Body of pancreas (tissue), 4 donors: ENCODE results near the gene DOC2A. TPM values are rescaled to one million over a fixed set of nuclear protein-coding genes. Genes with fewer than 3 reads are reported as not detected.

Experiments
- ATAC-seq: fragments of 150-250 bp; one replicate; pipeline ENCODE4 v1.9.1; 2016
- DNase-seq, 4 donors: peaks; one replicate each; pipeline ENCODE4 v3.0.0-alpha.2; 2019
- H3K27ac ChIP-seq, 4 donors: fragments of 200-600 bp; sonication (generic); 1 replicate in 3 of 4; 2 replicates in 1 of 4; pipeline versions ENCODE4 v1.5.1 to v1.6.1; 2016 to 2019; ENCODE audit warnings: mild to moderate bottlenecking in 1 of 4, mixed read lengths in 1 of 4, moderate library complexity in 1 of 4
- H3K27me3 ChIP-seq, 2 donors: fragments of 200-600 bp; sonication (generic); one replicate each; pipeline ENCODE4 v1.6.0; 2016; ENCODE audit warnings: mild to moderate bottlenecking in 1 of 2
- H3K36me3 ChIP-seq, 2 donors: fragments of 200-600 bp; sonication (generic); replicated peaks in 1 of 2; 2 replicates each; pipeline ENCODE4 v1.5.1; 2016; ENCODE audit warnings: low read depth in 2 of 2; ENCODE audit not compliant: insufficient read depth in 1 of 2
- H3K4me1 ChIP-seq: fragments of 200-600 bp; sonication (generic); one replicate; pipeline ENCODE4 v1.6.0; 2016
- H3K4me3 ChIP-seq, 2 donors: fragments of 200-600 bp; sonication (generic); 1 replicate in 1 of 2; 2 replicates in 1 of 2; pipeline ENCODE4 v1.5.1; 2016 to 2019
- H3K9me3 ChIP-seq, 3 donors: fragments of 200-600 bp; sonication (generic); 1 replicate in 2 of 3; 2 replicates in 1 of 3; pipeline ENCODE4 v1.5.1; 2016
- CTCF ChIP-seq, 7 experiments: fragments of 450-650 bp in 4 of 7; fragments of 200-600 bp in 3 of 7; sonication (generic) in 3 of 7; IDR thresholded peaks; one replicate each; pipeline ENCODE4 v1.5.1; 2016 to 2019; ENCODE audit warnings: antibody characterized with exemption in 7 of 7
- POLR2A ChIP-seq, 3 donors: fragments of 450-650 bp; IDR thresholded peaks; one replicate each; pipeline ENCODE4 v1.6.1; 2016; ENCODE audit warnings: antibody characterized with exemption in 3 of 3, mild to moderate bottlenecking in 2 of 3
- WGBS, 2 donors: methylation state at CpG; one replicate each; pipeline ENCODE4 v1.1.5; 2017; 5-methylcytosine and 5-hydroxymethylcytosine counted together
- intact Hi-C: fragments of 100-400 bp; cut with DNase I; formaldehyde crosslinking; loops from one replicate; pipeline ENCODE4 v1.15.1; 2023
- total RNA-seq, 2 donors: library from RNA; depleted of rRNA; stranded (reverse); fragments of >200 nt; gene quantifications; one replicate each; pipeline ENCODE4 v1.1.0, GENCODE V29; 2016

The DOC2A gene
- total RNA-seq, 2 donors from 2014 or later = 0.78 TPM; not detected in 1

- DNase-seq = no peak
- H3K27me3 ChIP-seq = no peaks in the 10 kb centered on the region
- peak overlapping the region in 2 of 4 donors; percentile 88 for H3K27ac ChIP-seq
- H3K36me3 ChIP-seq = peaks cover 0 to 18% of the 10 kb centered on the region in 2 donors
- 41 to 50% methylated on average over 5 of the region's 5 CpGs for WGBS, 2 donors
- ATAC-seq = no peak
- TF ChIP-seq CTCF (IDR thresholded peaks at IDR 0.05) (no peak), POLR2A (IDR thresholded peaks at IDR 0.05) (no peak)
- no peaks in the 10 kb centered on the region for H3K9me3 ChIP-seq
- H3K4me1 ChIP-seq = peaks cover 35% of the 10 kb centered on the region
- intact Hi-C loops = no loop called here
- no peak overlapping the region for H3K4me3 ChIP-seq
Observed at GRCh38 chr16:29975134-29975538, 35.7 kb downstream of the DOC2A start.

GRCh38 chr16:29974291-29975133 lies 36.3 kb downstream of the DOC2A start:
- Histone ChIP-seq H3K4me1 (peaks cover 35% of the 10 kb centered on the region), H3K27me3 (no peaks in the 10 kb centered on the region), H3K9me3 (no peaks in the 10 kb centered on the region), H3K36me3 (peaks cover 0 to 13% of the 10 kb centered on the region in 2 donors), H3K27ac (peak overlapping the region in 3 of 4 donors; percentile 74 to 88 (median 88)), H3K4me3 (peak overlapping the region; percentile 82 to 90)
- TF ChIP-seq CTCF (IDR thresholded peaks at IDR 0.05) = no peak
- no peak for TF ChIP-seq POLR2A (IDR thresholded peaks at IDR 0.05)
- ATAC-seq = no peak
- peak in 1 of 4 donors; percentile 33 for DNase-seq
- intact Hi-C loops = no loop called here
- WGBS, 2 donors = 2% methylated on average over 15 to 30 of the region's 31 CpGs

GRCh38 chr16:29973384-29974246 lies 37.2 kb downstream of the DOC2A start, which contains the start of gene TAOK2:
Gene TAOK2 (plus strand): TSS chr16:29973868. CDS start chr16:29977773, 3,905 bp downstream.
- Histone ChIP-seq H3K4me3 (peak within 1 kb of the TSS; percentile 82 to 90), H3K36me3 (peaks cover 0 to 8% of the 10 kb centered on the region in 2 donors), H3K9me3 (no peaks in the 10 kb centered on the region), H3K27ac (peak within 1 kb of the TSS; percentile 68 to 88 (median 81)), H3K27me3 (no peaks in the 10 kb centered on the region), H3K4me1 (peaks cover 35% of the 10 kb centered on the region)
- TF ChIP-seq CTCF (IDR thresholded peaks at IDR 0.05) (no peak), POLR2A (IDR thresholded peaks at IDR 0.05) (peak; percentile 21 to 84 (median 80))
- peak; percentile 98 to 100 (median 99) for DNase-seq
- WGBS, 2 donors = 2 to 4% methylated on average over 32 to 75 of the region's 75 CpGs
- peak; percentile 98 for ATAC-seq
- intact Hi-C loops = no loop called here

- H3K27ac ChIP-seq = peak overlapping the region in 3 of 4 donors; percentile 68 to 88 (median 88)
- no peak for ATAC-seq
- no peaks in the 10 kb centered on the region for H3K27me3 ChIP-seq
- H3K4me3 ChIP-seq = no peak overlapping the region
- 34 to 48% methylated on average over 6 of the region's 6 CpGs for WGBS, 2 donors
- no peak for TF ChIP-seq POLR2A (IDR thresholded peaks at IDR 0.05)
- no peak for TF ChIP-seq CTCF (IDR thresholded peaks at IDR 0.05)
- peaks cover 0 to 6% of the 10 kb centered on the region in 2 donors for H3K36me3 ChIP-seq
- H3K9me3 ChIP-seq = no peaks in the 10 kb centered on the region
- intact Hi-C loops = no loop called here
- peaks cover 35% of the 10 kb centered on the region for H3K4me1 ChIP-seq
- no peak for DNase-seq
Observed at GRCh38 chr16:29972992-29973383, 37.8 kb downstream of the DOC2A start.
